SJSA1 (cell line): ENCODE measurements around the gene PLD4. TPM values are rescaled to one million over a fixed set of nuclear protein-coding genes. Genes with fewer than 3 reads are reported as not detected.
"Not testable (repeated sequence)": the region's sequence is repeated elsewhere in the genome, so short reads cannot be mapped to it uniquely, and the experiment has no call there.

Experiments used
- DNase-seq, 2 experiments: peaks; one replicate each; pipeline ENCODE4 v3.0.0-alpha.2; 2015 to 2020; ENCODE audit warnings: low spot score in 2 of 2, low read depth in 1 of 2
- H3K27ac ChIP-seq: fragments of 250-450 bp; sonication (Bioruptor Pico); 2 replicates; pipeline ENCODE4 v1.5.1; 2020; ENCODE audit warnings: mild to moderate bottlenecking, moderate library complexity
- H3K27me3 ChIP-seq: fragments of 250-450 bp; sonication (Bioruptor Pico); replicated peaks from 2 replicates; pipeline ENCODE4 v1.5.1; 2020; ENCODE audit warnings: mild to moderate bottlenecking, moderate library complexity
- H3K36me3 ChIP-seq: fragments of 250-450 bp; sonication (Bioruptor Pico); 2 replicates; pipeline ENCODE4 v1.5.1; 2020; ENCODE audit warnings: mild to moderate bottlenecking
- H3K4me1 ChIP-seq: fragments of 250-450 bp; sonication (Bioruptor Pico); replicated peaks from 2 replicates; pipeline ENCODE4 v1.6.1; 2021; ENCODE audit warnings: mild to moderate bottlenecking
- H3K4me3 ChIP-seq: fragments of 250-450 bp; sonication (Bioruptor Pico); 2 replicates; pipeline ENCODE4 v1.5.1; 2020; ENCODE audit warnings: mild to moderate bottlenecking
- H3K9me3 ChIP-seq: fragments of 250-450 bp; sonication (Bioruptor Pico); replicated peaks from 2 replicates; pipeline ENCODE4 v1.5.1; 2020; ENCODE audit warnings: mild to moderate bottlenecking
- total RNA-seq: library from RNA; depleted of rRNA; stranded (reverse); fragments of >200 nt; shearing (Covaris generic); gene quantifications from 2 replicates; pipeline ENCODE4 v1.2.3, GENCODE V29; 2014

The PLD4 gene
- total RNA-seq, 1 experiment from 2014 or later, result not detected

- no peak overlapping the region for H3K27ac ChIP-seq
- peaks cover 4% of the 10 kb centered on the region; the same call in 1 of the 2 replicates for H3K9me3 ChIP-seq
- DNase-seq, result no peak
- H3K27me3 ChIP-seq, result no peaks in the 10 kb centered on the region
- no peaks in the 10 kb centered on the region for H3K36me3 ChIP-seq
- no peaks in the 10 kb centered on the region for H3K4me1 ChIP-seq
- no peak overlapping the region for H3K4me3 ChIP-seq
Observed at GRCh38 chr14:104900639-104901512, 23.8 kb upstream of the PLD4 start.

DNA sequence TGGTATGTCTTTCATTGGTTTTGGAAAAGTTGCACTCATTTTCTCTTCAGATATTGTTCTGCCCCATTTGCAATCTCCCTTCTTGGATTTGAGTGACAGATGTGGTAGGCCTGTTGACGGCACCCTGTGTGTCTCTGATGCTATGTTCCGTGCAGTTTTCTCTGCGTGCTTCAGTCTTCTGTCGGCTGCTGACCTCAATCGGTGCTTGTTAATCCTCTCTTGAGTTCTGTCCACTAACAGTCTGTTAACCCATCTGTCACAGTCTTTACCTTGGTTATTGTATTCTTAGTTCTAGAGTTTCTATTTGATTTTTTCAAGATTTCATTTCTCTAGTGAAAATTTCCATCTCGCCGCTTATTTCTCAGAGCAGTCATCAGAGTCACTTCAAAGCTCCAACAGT lies 20.7 kb upstream of the PLD4 start:
- no peaks in the 10 kb centered on the region for H3K27me3 ChIP-seq
- no peak overlapping the region for H3K4me3 ChIP-seq
- DNase-seq, result no peak

GRCh38 chr14:104904650-104905578 lies 19.8 kb upstream of the PLD4 start:
- not testable (repeated sequence) for H3K4me3 ChIP-seq, H3K9me3 ChIP-seq, H3K27ac ChIP-seq, H3K27me3 ChIP-seq, H3K36me3 ChIP-seq, H3K4me1 ChIP-seq, DNase-seq

More for the DNA sequence above, 20.7 kb upstream of the PLD4 start:
- Histone ChIP-seq H3K4me1 (no peaks in the 10 kb centered on the region), H3K27ac (no peak overlapping the region), H3K9me3 (peaks cover 4% of the 10 kb centered on the region), H3K36me3 (no peaks in the 10 kb centered on the region)

DNA sequence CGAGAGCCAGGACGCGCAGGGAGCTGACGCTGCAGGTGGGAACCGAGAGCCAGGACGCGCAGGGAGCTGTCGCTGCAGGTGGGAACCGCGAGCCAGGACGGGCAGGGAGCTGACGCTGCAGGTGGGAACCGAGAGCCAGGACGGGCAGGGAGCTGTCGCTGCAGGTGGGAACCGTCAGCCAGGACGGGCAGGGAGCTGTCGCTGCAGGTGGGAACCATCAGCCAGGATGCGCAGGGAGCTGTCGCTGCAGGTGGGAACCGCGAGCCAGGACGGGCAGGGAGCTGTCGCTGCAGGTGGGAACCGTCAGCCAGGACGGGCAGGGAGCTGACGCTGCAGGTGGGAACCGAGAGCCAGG lies 19.1 kb upstream of the PLD4 start:
- not testable (repeated sequence) for H3K4me3 ChIP-seq, H3K36me3 ChIP-seq, H3K9me3 ChIP-seq, H3K4me1 ChIP-seq, H3K27me3 ChIP-seq, H3K27ac ChIP-seq, DNase-seq

DNA sequence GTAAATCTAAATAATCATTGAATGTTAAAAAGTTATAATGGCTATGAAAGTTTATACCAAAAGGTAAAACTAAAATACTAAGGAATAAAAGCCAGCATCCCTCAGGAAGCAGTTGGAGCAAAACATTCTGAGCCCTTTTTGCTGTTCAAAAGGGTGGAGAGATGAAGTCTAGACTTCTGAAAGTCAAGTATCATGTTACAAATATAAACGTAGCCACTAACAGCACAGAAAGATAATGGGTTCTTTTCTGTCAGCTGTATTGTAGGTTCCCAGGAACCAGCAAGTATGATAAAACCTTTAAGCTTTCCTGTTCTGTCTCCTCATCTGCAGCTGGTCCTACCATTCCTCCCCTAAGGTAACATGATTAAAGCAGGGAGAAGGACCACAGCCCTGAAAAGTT lies 16.4 kb upstream of the PLD4 start:
- Histone ChIP-seq H3K36me3 (no peaks in the 10 kb centered on the region), H3K4me1 (no peaks in the 10 kb centered on the region)

GRCh38 chr14:104912053-104912452 lies 12.6 kb upstream of the PLD4 start:
- no peaks in the 10 kb centered on the region for H3K4me1 ChIP-seq
- H3K36me3 ChIP-seq, result no peaks in the 10 kb centered on the region
- no peaks in the 10 kb centered on the region; the same call in 1 of the 2 replicates for H3K27me3 ChIP-seq
- no peak overlapping the region for H3K27ac ChIP-seq
- no peak overlapping the region for H3K4me3 ChIP-seq
- DNase-seq, result no peak
- peaks cover 8% of the 10 kb centered on the region for H3K9me3 ChIP-seq

More for the DNA sequence above, 16.4 kb upstream of the PLD4 start:
- DNase-seq, result no peak
- Histone ChIP-seq H3K9me3 (peaks cover 12% of the 10 kb centered on the region), H3K4me3 (no peak overlapping the region), H3K27me3 (no peaks in the 10 kb centered on the region), H3K27ac (no peak overlapping the region)

DNA sequence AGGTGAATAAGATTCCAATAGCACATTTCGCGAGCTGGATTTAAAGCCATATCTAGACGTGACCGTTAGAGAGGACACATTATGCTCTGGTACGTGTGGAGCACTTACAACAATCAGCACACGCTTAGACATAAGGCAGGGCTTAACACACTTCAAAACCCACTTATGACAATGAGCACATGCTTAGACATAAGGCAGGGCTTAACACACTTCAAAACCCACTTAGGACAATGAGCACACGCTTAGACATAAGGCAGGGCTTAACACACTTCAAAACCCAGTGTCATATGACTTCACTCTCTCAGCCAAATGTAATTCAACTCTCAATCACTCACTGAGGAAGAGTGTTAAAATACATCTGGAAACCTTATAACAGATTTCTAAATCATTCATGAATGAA lies 11.2 kb upstream of the PLD4 start:
- Histone ChIP-seq H3K36me3 (no peaks in the 10 kb centered on the region), H3K27me3 (no peaks in the 10 kb centered on the region; the same call in 1 of the 2 replicates), H3K4me3 (no peak overlapping the region), H3K4me1 (no peaks in the 10 kb centered on the region), H3K27ac (no peak overlapping the region), H3K9me3 (peaks cover 8% of the 10 kb centered on the region)
- no peak for DNase-seq

DNA sequence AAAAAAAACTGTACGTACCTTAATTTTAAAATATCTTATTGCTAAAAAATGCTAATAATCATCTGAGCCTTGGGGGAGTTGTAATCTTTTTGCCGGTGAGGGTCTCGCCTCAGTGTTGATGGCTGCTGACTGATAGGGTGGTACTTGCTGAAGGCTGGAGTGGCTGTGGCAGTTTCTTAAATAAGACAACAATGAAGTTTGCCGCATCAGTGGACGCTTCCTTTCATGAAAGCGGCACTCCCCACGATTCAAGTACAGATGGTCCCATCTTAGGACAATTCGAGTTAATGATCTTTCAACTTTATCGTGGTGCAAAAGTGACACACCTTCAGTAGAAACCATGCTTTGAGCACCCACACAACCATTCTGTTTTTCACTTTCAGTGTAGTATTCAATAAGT lies 7.6 kb upstream of the PLD4 start:
- 0 out of 2 replicates have a peak, but pooled peaks cover 4% of the 10 kb centered on the region for H3K4me1 ChIP-seq
- H3K36me3 ChIP-seq, result no peaks in the 10 kb centered on the region
- no peaks in the 10 kb centered on the region; the same call in 1 of the 2 replicates for H3K27me3 ChIP-seq
- no peak overlapping the region for H3K4me3 ChIP-seq
- DNase-seq, result no peak
- H3K9me3 ChIP-seq, result peaks cover 2% of the 10 kb centered on the region
- no peak overlapping the region for H3K27ac ChIP-seq

DNA sequence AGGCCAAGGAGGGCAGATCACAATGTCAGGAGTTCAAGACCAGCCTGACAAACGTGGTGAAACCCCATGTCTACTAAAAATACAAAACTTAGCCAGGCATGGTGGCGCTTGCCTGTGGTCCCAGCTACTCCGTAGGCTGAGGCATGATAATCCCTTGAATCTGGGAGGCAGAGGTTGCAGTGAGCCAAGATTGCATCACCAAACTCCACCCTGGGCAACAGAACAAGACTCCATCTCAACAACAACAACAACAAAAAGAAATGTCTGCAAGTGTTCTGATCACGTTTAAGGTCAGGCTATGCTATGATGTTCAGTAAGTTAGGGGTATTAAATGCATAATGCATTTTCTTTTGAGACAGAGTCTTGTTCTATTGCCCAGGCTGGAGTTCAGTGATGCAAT lies 6.7 kb upstream of the PLD4 start:
- Histone ChIP-seq H3K4me1 (0 out of 2 replicates have a peak, but pooled peaks cover 4% of the 10 kb centered on the region), H3K27me3 (no peaks in the 10 kb centered on the region; the same call in 1 of the 2 replicates), H3K27ac (no peak overlapping the region), H3K4me3 (no peak overlapping the region), H3K9me3 (no peaks in the 10 kb centered on the region), H3K36me3 (no peaks in the 10 kb centered on the region)
- no peak for DNase-seq

- H3K9me3 ChIP-seq, H3K36me3 ChIP-seq, H3K4me1 ChIP-seq, H3K4me3 ChIP-seq, DNase-seq, H3K27me3 ChIP-seq, H3K27ac ChIP-seq: not testable (repeated sequence)
Observed at GRCh38 chr14:104919152-104919992, 5.3 kb upstream of the PLD4 start.

- Histone ChIP-seq H3K36me3 (no peaks in the 10 kb centered on the region), H3K27ac (no peak overlapping the region), H3K27me3 (no peaks in the 10 kb centered on the region; the same call in 1 of the 2 replicates), H3K9me3 (no peaks in the 10 kb centered on the region), H3K4me3 (no peak overlapping the region), H3K4me1 (0 out of 2 replicates have a peak, but pooled peaks cover 4% of the 10 kb centered on the region)
- DNase-seq, result no peak
Observed at GRCh38 chr14:104919993-104920315, 4.7 kb upstream of the PLD4 start.

DNA sequence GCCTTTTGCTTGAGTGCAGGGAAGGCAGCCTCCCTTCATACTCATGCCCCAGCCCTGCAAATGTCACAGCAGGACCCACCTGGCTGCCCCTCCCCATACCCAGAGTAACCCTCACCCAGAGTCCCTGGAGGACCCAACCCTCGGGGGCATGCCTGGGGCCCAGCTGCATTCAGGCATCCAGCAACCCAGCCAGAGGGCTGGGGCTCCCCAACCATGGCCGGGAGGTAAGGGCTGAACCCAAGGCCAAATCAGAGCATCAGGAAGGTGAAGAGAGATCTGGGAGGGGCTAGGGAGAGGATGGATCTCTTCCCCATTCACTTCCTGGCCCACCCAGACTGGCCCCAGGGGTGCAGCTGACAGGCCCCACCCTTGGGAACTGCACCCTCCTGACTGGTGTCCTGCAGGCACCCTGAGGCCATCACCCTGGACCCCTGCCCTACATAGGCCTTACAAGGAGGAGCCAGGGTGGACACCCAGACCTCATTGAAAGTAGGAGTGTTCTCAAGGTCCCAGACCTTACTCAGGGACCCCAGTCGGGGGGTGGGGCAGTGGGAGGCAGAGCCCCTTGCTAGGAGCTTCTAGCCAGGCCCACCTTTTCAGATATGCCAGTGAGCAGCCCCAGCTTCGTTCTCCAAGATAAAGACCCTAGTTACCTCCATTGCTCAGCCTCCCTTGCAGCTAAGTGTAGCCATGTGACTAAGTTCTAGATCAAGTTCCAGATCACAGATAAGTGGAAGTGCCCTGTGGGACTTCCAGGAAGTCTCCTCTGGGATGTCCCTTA lies 849 bp upstream of the PLD4 start:
- no peak overlapping the region for H3K4me3 ChIP-seq
- no peaks in the 10 kb centered on the region for H3K9me3 ChIP-seq
- H3K36me3 ChIP-seq, result no peaks in the 10 kb centered on the region
- no peaks in the 10 kb centered on the region for H3K27me3 ChIP-seq
- no peak for DNase-seq
- H3K4me1 ChIP-seq, result 0 out of 2 replicates have a peak, but pooled peaks cover 4% of the 10 kb centered on the region
- no peak overlapping the region for H3K27ac ChIP-seq
